Measurements from ENCODE around the gene CBFA2T2. TPM values are rescaled to one million over a fixed set of nuclear protein-coding genes. Genes with fewer than 3 reads are reported as not detected.

CBFA2T2 gene
- total and polyA plus RNA-seq, 2 donors (not counting 3 experiments of a cell fraction or from before 2014, with no cell fraction given): 10.7 to 12.1 TPM

DNA sequence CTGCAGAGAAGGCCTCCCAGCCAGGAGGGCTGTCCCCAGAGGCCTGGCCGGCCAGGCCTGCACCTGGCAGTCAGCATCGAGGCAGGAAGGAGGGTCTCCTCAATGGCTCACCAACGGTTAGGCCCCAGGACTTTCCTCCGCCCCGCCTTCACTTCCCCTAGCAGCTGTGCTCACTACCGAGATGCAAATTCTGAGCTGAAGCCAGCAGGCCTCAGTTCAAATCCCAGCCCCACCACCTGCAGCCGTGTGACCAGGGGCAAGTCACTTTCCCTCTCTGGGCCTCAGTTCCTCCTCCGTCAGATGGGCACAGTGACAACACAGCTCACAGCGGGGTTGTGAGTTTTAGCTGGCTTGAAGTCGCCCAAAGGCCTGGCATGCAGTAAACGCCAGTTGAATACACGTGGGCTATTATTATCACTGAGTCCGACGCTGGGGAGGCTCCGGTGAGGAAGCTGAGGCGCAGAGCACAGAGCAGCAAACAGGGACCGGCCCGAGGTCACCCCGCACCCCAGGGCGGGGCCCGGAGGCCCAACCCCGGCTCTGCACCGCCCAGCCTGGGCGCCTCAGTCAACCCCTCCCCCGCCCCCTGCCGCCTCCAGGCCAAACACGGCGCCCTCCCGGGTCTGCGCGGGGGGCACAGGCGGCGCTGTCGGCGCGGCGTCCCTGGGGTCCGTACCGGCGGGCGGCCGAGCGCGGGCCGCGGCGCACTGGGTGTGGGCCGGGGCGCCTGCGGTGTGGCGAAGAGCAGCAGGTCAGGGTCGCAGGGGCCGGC, 195.6 kb downstream of the CBFA2T2 start:
- dilution Hi-C loops (cut with MboI; ENCODE audit: extremely low pct_ligation_motif_present, low sequenced_read_pairs): no loop called here
- ChIA-PET POLR2A (no interaction called here), CTCF (interaction anchor here (1.0 to 1.7 kb wide), 4 partner anchors 9 to 102 kb away, joined by 3 to 13 read pairs (median 4); partner anchors contain the start of gene ACTL10)
- intact Hi-C loops (cut with micrococcal nuclease): loop anchor here (1.0 to 5.0 kb wide), 4 partner anchors 19 to 126 kb away; partner anchors contain the start of genes ACTL10, CHMP4B and ZNF341
- H2AFZ ChIP-seq (ENCODE audit: low read depth, low read length): peak overlapping the region; percentile 8
- DNase-seq (ENCODE audit: low read depth, low spot score) (peak; percentile 13), FAIRE-seq (no peak)
- H3K4me3 ChIP-seq (replicated peaks in 1 of 3; ENCODE audit: insufficient read depth in 1 of 3, low read depth in 1 of 3, low read length in 3 of 3): peak overlapping the region; percentile 4 to 50 (median 11)
- H3K4me2 ChIP-seq (ENCODE audit: insufficient read depth, low read length): peak overlapping the region; percentile 70
- H3K4me1 ChIP-seq (ENCODE audit: control insufficient read depth, extremely low read depth, insufficient read depth, low read length): peaks cover 36% of the 10 kb centered on the region
- no peaks in the 10 kb centered on the region for H3K27me3 ChIP-seq (ENCODE audit: control insufficient read depth in 2 of 2, insufficient read depth in 2 of 2, low read length in 2 of 2)
- TF ChIP-seq JUN (IDR thresholded peaks at IDR 0.05; ENCODE audit: borderline replicate concordance, insufficient read depth, insufficient read length, low read depth) (no peak), POLR2A (IDR thresholded peaks at IDR 0.05; ENCODE audit: low read depth, low read length) (no peak), EZH2 (IDR thresholded peaks at IDR 0.05; ENCODE audit: borderline replicate concordance, low read depth, low read length, severe bottlenecking) (no peak), FOS (IDR thresholded peaks at IDR 0.05; ENCODE audit: borderline replicate concordance, insufficient read depth, low read length) (no peak), GATA2 (IDR thresholded peaks at IDR 0.05; ENCODE audit: insufficient read depth, insufficient read length, low read depth, low read length) (no peak), POLR2AphosphoS5 (IDR thresholded peaks at IDR 0.05; ENCODE audit: insufficient read depth, low read depth, low read length) (no peak), MYC (IDR thresholded peaks at IDR 0.05; ENCODE audit: low read depth, low read length) (no peak)
- TF ChIP-seq, protein P1, sequence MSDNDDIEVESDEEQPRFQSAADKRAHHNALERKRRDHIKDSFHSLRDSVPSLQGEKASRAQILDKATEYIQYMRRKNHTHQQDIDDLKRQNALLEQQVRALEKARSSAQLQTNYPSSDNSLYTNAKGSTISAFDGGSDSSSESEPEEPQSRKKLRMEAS (IDR thresholded peaks at IDR 0.05; ENCODE audit: insufficient read depth, insufficient read length): no peak
- TF ChIP-seq, protein P2, sequence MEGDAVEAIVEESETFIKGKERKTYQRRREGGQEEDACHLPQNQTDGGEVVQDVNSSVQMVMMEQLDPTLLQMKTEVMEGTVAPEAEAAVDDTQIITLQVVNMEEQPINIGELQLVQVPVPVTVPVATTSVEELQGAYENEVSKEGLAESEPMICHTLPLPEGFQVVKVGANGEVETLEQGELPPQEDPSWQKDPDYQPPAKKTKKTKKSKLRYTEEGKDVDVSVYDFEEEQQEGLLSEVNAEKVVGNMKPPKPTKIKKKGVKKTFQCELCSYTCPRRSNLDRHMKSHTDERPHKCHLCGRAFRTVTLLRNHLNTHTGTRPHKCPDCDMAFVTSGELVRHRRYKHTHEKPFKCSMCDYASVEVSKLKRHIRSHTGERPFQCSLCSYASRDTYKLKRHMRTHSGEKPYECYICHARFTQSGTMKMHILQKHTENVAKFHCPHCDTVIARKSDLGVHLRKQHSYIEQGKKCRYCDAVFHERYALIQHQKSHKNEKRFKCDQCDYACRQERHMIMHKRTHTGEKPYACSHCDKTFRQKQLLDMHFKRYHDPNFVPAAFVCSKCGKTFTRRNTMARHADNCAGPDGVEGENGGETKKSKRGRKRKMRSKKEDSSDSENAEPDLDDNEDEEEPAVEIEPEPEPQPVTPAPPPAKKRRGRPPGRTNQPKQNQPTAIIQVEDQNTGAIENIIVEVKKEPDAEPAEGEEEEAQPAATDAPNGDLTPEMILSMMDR (IDR thresholded peaks at IDR 0.05; ENCODE audit: extremely low read depth in 1 of 2, insufficient read depth in 1 of 2, low read depth in 1 of 2, low read length in 2 of 2): no peak
- H3K79me2 ChIP-seq (ENCODE audit: control insufficient read depth, insufficient read depth, low read length): peaks cover 26% of the 10 kb centered on the region
- no peaks in the 10 kb centered on the region for H4K20me1 ChIP-seq (replicated peaks; ENCODE audit: control insufficient read depth, extremely low read depth, insufficient read depth, low read length)
- peak overlapping the region; percentile 68 for H3K9ac ChIP-seq (replicated peaks; ENCODE audit: extremely low read depth, insufficient read depth, low read length)
- no peaks in the 10 kb centered on the region for H3K9me1 ChIP-seq (replicated peaks; ENCODE audit: control insufficient read depth, extremely low read depth, insufficient read depth, low read length)
- TSS peak; percentile 55 for BruUV-seq (replicated peaks)
- no peaks in the 10 kb centered on the region for H3K9me3 ChIP-seq (replicated peaks; ENCODE audit: control insufficient read depth, insufficient read depth, low read length)
- H3K27ac ChIP-seq (ENCODE audit: insufficient read depth, low read depth, low read length): peak overlapping the region; percentile 4
- no peaks in the 10 kb centered on the region for H3K36me3 ChIP-seq (ENCODE audit: control insufficient read depth in 2 of 2, extremely low read depth in 1 of 2, insufficient read depth in 2 of 2, low read length in 2 of 2)
